ENCODE data around the gene FANCB.

Gene FANCB

DNA sequence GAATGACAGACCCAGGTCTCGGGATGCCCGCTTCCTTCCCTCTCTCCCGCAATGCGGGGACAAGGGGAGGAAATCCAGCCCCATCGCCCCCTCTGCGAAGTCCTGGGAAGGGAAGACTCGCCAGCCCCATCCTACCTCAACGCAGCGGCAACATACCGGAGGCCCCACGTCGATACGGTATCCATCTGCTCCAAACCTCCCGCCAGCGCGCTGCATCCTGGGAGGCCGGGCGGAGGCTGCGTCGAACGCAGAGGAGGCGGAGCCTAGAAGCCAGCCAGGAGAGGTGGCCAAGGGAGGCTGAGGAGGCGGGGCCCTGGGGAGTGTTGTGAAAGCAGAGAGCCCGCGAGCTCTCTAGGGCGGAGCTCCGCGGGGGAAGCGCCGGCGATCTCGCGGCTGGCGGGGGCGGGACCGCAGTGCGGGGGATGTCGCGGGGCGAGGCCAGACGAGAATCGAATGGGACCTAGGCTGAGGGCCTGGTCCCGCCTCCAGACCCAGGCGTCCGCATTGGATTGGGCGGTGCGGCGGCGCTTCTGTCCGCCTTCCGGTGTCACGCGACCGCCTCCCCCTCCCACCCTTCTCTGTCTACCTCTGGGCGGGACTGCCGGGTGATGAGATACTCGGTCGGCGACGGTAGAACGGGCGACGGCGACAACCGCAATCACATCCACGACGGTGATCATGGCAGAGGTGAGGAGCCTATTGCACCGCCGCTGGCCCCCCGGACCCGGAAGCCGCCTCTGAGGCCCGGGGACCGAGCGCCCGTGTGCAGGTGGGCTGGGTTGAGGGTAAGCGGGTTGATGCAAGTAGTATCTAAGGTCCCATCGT lies at the start of gene FANCB, which contains the start of gene MOSPD2:
TSS of gene FANCB (minus strand) at position 219 of the 825 bp plus-strand sequence. CDS start 7,559 bp downstream, outside the sequence.
TSS of gene MOSPD2 (plus strand) at position 571 of the 825 bp plus-strand sequence. CDS start at position 679, 108 bp downstream.
- DNase-seq = peak; percentile 95

DNA sequence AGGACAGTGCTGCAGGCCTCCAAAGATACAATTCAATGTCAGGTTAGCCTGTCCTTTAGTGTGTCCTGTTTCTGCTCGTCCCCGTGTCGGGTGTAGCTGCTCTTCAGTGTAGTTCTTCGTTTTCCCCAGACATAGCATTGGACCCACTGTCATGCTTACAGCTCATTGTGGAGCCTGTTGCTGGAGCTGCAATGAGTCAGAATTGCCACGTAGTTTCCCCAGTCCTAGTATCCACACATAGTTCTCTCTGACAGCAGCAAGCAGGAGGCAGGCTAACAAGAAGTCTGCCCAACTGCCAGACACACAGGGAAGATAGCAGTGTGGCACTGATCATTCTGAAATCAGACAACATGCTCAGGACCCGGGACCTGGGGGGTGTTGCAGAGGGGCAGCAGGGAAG lies 49.6 kb upstream of the FANCB start:
- no peak for DNase-seq

DNA sequence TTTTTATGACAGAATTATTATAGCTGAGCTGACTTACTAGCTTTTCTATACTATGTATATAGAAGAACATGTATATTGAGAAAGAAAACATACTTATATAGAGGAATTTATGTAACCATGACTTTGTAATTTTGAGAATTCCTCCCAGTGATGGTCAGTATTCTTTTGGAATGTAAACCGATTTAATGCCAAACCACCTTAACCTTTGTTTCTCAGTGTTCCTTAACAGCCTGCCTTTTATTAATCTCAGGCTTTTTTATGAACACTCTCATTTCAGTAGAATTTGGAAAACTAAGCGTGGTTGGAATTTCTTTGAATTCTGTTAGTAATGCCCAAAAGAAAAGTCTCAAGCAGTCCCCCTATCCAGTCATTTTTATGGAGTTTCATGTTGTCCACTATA lies 47.3 kb upstream of the FANCB start:
- no peak for DNase-seq

DNA sequence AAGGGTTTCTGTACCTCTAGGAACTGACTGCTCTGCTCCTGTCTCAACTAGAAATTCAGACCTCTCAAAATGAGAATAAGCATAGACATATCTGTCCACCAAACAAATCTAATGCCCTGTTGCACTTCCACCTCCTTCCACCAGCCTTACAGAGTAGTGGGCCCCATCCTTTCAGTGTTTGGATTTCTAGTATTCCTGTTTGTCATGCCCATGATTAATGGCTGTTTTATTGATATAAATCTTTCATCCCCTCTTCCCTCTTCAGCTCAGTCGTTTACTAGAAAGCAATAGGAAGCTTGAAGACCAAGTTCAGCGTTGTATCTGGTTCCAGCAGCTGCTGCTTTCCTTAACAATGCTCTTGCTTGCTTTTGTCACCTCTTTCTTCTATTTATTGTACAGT lies 46.5 kb upstream of the FANCB start:
- DNase-seq = no peak

DNA sequence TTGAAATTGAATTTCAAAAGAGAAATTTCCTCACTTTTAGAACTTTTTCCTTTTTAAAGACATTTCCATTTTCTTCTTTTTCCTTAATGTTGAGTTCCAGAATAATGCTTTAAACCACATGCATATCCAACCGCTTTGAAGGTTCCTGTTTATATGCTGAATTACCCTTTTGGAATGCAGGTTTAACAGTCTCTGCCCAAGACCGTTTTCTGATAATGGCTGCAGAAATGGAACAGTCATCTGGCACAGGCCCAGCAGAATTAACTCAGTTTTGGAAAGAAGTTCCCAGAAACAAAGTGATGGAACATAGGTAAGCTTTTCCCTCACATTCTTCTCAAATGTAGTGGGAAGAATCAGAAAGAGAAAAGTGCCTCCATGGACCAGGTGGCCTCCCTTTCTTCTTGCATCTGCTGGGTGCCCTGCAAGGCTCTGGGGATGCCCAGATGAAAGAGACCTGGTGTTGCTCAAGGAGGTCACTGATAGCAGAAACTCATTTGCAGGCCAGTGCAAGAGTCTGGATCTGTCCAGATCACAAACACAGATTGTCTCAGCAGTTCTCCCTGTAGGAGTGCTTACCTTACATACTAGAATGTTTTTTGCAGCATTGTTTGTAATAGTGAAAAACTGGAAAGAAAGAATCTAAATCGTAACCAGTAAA lies 43.3 kb upstream of the FANCB start:
- DNase-seq = no peak

DNA sequence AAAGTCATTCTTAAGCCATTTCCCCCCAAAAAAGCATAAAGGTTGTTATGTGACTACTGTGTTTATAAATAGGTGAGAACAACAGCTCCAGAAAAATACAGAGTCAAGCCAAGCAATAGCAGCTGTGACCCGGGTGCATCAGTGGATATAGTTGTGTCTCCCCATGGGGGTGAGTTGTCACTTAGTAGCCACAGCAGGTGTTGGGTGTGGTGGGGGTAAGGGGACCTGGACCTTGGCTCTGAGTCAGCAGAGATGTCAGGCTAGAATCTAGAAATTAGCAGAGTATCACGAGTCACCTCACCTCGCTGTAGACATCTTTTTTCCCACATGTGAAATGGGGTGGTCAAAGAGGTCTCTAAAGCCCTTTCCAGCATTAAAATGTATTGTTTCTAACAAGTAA lies 42.7 kb upstream of the FANCB start:
- DNase-seq = no peak

DNA sequence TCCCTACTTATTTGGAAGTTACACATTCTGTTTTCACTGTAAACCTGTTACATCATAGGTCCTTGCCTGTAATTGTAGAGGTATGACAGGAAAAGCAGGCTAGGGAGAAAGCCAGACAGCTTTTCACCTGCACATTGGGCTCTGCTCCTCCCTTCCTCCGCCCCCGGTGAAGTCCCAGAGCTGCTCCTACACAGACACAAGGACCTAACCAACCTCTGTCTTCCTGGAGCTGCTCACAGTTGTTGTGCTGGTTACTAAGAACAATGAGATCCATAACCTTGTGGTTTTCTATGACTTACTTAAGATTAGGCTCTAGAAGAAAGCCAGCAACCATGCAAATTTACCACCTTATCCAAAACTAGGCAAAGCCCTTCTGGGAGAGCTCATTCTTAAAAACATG lies 40.4 kb upstream of the FANCB start:
- no peak for DNase-seq

DNA sequence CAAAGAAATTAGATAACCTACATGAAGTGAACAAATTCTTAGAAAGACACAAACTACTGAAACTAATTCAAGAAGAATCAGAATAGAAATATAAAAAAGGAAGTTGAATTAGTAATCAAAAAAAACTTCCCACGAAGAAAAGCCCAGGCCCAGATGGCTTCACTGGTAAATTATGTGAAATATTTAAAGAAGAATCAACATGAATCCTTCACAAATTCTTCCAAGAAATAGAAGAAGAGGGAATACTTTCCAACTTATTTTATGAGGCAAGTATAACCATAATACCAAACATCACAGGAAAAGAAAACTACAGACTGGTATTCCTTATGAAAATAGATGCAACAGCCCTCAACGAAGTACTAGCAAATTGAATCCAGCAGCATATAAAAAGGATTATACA lies 31.0 kb upstream of the FANCB start:
- no peak for DNase-seq

DNA sequence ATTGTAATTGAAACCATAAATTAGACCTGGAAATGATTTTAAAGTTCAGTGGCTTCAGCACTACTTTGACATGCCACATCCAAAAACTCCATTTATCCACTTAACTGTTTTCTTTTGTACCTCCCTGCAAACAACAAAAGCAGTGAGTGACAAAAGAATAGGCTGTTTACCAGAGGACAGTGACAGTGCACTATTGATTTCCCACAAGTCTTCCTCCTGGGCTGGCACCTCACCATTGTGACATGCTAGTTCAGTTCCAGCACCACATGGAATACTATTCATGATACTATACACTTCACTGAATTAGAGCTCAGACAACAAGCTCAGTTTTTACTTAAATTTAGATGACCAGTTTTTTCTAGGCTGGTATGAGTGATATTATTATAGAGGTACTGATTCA lies 29.7 kb upstream of the FANCB start:
- no peak for DNase-seq

DNA sequence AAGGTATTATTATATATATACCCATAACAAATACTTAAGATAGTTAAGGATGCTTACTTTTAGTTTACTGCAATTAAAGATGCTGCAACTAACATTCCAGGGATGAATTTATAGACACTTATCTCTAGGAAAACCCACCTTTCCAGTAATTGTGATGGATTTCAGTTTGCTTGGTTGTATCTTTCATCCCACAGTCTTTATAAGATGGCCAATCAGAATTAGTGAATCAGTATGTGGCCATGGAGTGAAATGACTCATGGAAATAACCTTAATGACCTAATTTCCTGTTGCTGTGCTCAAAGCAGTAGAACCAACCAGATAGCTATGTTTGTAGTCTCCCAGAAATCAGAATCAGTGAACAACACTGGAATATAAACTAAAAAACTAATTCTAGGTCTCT lies 26.7 kb upstream of the FANCB start:
- peak; percentile 6 for DNase-seq

DNA sequence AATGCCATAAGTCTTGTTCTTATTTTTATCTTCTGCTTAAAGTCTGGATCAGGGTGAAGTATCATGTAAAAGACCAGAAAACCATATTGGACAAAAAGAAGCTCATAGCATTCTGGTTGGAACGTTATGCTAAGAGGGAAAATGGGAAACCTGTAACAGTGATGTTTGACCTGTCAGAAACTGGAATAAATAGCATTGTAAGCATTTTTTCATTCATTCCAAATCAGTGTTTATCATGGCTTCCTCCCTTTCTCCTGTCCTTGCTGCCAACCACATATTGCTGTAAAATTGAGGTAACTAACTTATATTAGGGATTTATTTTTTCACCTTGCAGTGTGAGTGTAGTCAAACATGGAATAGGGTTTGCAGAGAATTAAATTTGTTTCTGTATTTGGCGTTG lies 24.2 kb upstream of the FANCB start:
- DNase-seq = no peak

DNA sequence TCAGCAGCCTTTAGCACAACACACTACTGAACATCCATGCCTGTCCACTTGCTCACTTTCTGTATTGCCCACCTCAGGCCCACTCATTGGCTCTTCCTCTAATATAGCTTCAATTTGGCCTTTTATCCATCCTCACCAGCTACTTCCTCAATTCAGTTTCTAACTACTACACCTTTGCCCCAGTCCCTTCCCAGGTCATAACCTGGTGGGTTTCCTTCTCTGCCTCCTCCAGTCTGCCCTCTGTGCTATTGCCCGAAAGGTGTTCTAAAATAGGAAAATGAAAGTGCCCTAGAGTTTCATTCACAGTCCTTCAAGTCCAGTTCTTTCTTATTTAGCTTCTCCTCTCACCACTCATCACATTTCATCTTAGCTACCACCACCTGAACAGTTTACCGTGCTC lies 23.4 kb upstream of the FANCB start:
- no peak for DNase-seq

DNA sequence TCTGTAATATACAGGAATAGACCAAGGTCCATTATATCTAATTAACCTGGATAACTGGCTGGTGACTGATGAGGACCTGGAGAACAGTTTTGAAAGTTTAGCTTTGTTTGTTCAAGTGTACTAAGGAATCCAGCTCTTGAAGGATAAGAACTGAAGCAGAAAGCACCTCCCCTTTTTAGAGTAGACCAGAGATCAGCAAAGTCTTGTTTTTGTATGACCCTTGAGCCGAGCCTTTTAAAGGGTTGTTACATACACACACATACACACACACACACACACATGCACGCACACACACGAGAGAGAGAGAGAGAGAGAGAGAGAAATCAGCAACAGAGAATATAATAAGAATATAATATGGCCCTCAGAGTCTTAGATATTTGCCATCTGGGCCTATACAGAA lies 13.4 kb upstream of the FANCB start:
- no peak for DNase-seq

DNA sequence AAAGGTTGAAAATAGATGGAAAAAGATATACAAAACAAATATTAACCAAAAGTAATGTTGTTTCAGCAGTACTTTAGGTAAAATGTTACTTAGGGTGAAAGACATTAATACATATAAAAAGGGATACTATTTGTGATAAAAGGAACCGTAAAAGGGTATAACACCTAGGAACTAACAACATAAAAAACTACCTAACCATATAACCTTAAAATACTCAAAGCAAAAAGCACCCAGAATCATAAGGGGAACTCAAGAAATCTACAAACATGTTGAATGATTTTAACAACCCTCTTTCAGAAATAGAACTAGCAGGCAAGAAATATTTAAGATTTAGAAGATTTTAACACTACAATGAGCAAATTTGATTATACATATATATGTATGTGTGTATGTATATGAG lies 11.8 kb upstream of the FANCB start:
- no peak for DNase-seq

DNA sequence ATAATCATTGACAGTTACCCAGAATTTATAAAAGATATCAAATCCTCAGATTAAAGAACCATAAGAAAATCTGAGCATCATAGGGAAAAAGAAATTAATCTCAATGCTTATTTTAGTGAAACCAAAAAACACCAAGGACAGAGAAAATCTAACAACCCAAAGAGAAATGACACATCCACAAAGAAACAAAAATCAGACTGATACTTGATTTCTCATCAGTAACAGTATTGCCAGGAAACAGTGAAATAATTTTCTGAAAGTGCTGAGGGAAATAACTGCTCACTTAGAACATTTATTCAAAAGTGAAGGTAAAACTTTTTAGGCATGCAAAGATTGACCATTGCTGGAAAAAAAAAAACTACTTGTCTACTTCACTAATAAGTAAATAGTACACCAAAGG lies 11.0 kb upstream of the FANCB start:
- no peak for DNase-seq

DNA sequence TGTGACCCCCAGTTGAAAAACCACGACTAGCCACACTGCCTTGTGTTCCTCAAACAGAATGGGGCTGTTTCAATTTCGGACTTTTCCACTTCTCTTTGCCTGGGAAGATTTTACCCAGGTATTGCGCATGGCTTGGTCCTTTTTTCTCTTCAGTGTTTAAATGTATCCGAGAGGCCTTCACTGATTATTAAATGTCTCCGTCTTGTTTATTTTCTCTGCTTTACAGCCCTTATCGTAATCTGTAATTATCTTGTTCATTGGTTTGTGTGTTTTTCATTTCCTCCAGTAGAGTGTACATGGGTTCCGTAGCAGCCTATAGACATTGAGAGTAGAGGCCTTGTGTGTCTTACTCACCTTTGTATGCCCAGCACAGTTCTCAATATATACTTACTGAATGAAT lies 2.8 kb upstream of the FANCB start:
- DNase-seq = no peak

DNA sequence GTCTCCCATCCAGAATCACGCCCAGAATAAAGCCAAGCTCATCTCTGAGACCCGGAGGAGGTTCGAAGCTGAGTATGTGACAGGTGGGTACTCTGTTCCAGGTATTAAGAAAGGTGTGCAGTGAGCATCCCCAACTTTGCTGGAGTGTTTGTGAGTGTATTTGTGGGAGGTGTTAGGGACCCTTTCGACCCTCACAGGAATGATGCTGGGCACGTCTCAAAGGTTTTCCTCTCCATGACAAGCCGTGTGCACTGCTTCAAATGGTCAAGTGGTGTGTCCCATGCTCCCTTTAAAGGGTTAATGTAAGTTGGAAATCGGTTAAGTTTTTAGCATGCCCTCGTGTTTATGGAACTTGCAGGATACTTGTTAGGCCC lies 794 bp upstream of the FANCB start:
- no peak for DNase-seq

DNA sequence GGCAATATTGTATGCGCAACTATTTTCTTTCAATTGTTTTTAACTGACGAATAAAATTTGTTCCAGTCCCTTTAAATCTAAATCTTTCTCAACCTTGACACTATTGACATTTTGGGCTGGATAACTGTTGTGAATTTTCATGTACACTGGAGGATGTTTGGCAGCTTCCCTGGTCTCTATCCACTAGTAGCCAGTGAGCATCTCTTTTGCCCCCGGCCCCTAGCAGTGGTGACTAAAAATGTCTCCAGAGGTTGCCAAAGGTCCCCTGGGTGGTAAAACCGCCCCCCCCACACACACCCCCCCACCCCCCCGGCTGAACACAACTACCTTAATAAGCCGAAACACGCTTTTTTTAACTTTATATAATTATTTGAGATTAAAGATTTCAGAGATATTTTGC lies 514 bp downstream of the FANCB start:
- DNase-seq = no peak

DNA sequence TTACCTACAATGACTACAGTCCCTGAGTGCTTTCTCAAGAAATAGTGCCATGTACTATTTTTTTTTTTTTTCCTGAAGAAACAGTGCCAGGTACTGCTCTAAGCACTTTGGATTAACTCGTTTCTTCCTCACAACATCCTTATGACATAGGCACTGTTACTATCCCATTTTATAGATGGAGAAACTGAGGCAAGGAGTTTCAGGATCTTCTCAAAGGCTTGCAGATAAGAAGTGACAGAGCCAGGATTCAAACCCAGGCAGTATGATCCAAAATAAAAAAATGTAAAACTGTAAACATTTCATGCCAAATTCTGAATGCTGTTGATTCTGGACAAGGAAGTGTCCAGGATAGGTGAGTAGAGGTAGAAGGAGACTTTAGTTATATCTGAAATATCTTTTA lies 1.1 kb downstream of the FANCB start:
- no peak for DNase-seq

DNA sequence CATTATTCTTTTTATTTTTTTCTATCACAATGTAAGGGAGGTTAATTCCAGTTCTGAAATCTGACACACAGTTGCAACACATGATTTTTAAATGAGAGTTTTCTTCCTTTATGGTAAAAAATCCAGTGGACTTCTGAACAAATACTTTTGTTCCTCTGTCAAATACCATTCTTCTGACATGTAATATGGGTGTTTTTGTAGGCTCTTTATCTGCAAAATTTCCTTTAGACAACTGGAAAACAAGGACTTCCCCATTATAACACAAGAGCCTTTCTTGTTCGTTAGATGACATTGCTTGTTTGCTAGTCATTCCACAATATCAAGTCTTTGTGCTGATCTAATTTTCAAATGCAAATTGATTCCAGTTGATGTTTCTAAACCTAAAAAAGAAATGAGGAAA lies 7.7 kb downstream of the FANCB start:
- no peak for DNase-seq

DNA sequence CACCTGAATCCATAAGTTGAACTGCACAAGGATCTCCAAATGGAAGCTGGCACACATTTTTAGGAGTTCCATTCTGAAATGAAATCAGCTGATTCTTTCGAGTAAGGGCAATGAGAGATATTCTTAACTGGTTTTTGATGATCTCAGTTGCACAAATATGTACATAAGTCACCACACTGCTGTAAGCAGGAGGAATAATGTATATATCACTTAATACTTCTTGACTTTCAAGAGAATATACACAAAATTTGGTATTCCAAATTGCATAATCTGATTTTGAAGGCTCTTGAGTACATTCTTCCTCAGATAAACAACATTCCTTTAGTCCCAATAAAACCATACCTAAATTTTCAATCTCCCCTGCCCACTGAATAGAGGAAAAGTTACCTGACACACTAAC lies 8.2 kb downstream of the FANCB start:
- no peak for DNase-seq

DNA sequence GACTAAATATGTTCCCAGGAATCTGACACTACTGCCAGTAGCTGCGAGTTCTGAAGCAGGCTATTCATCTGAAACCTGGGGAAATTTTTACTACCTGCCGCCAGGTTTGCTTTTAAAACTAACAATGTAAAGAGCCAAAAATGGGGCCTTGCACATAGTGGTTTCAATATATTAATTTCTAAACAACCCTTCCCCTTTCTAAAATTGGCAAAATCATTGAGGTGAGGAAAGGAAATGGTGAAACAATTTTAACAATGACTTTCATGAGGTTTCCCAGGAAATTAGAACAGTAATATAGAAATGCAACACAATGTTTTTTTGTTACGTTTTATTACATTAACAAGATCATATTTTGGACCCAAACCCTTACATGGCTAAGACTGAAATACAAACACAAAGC lies 21.3 kb downstream of the FANCB start:
- DNase-seq = no peak

DNA sequence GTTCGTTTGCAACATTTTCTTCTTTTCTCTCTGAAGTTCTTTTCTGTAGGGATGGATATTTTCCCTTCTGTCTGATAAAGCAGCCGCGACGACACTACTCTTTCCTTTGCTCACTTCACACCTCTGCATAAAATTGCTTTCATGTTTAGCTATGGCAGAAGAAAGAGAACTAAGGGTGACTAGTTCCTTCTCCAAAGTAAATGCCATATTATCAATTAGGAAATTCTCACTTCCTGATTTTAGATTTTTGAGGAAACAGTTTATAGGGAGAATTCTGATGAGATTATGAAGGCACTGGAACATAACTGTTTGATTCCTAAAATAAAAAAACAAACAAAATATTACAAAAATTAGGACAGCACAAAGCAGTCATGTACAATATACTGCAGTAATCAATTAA lies 29.2 kb downstream of the FANCB start:
- no peak for DNase-seq

DNA sequence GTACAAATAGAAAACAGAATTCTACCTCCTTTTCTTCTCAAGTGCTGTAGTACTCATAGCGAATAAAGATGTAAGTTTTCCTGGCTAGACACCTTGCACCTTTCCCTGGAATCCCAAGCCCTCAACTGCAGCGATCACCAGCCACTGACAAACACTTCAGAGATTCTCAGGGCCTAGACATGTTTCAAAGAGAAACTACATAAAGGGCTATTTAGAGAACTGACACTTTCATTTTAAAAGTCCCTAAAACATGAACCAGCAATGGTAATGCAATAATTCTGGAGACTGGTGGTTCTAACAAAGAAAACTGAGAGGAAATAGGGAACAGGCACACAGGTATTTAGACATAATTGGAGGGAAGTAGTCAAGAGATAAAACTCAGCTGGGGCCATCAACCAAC lies 35.7 kb downstream of the FANCB start:
- no peak for DNase-seq

DNA sequence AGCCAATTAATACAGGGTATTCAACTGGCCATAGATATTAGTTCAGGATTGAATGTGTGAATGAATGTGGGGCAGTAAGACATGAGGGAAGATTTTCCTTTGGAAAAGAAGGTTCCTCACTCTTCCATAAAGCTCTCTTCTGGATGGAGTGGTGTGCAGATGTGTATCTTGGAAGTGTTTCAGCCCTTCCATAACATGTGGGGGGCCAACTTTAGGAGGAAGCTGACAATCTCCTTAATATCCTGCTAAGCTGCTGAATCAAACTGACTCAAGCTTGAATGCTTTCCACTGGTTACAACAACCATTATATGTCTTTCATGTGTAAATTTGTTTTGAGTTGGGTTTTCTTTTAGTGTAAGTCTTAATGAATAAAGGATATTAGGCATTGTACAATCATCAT lies 40.3 kb downstream of the FANCB start:
- DNase-seq = no peak

Data from CD4-positive, alpha-beta T cell treated with Interleukin-10 for 1 hour (primary cell).